Muscle of arm (tissue), 12 donors: Measurements from ENCODE around the gene ZNF488. TPM values are rescaled to one million over a fixed set of nuclear protein-coding genes. Genes with fewer than 3 reads are reported as not detected.

ENCODE experiments used
- DNase-seq: peaks from one replicate; pipeline ENCODE4 v3.0.0-alpha.2; 2013
- polyA plus RNA-seq, 12 donors: library from polyadenylated mRNA; unstranded; fragments of 120-200 nt; gene quantifications; one replicate each; pipeline ENCODE4 v1.2.1, GENCODE V29; 2013; ENCODE audit not compliant: insufficient read length in 12 of 12

The ZNF488 gene
- polyA plus RNA-seq, 12 donors = 2.0 to 5.1 (median 3.8) TPM; not detected in 1

- DNase-seq = no peak
Observed at GRCh38 chr10:47332371-47332770, 51.7 kb downstream of the ZNF488 start.

- no peak for DNase-seq
Observed at GRCh38 chr10:47331954-47332353, 52.1 kb downstream of the ZNF488 start.

- no peak for DNase-seq
Observed at GRCh38 chr10:47331491-47331890, 52.6 kb downstream of the ZNF488 start.

GRCh38 chr10:47330804-47331203, 53.3 kb downstream of the ZNF488 start:
- DNase-seq = no peak

DNA sequence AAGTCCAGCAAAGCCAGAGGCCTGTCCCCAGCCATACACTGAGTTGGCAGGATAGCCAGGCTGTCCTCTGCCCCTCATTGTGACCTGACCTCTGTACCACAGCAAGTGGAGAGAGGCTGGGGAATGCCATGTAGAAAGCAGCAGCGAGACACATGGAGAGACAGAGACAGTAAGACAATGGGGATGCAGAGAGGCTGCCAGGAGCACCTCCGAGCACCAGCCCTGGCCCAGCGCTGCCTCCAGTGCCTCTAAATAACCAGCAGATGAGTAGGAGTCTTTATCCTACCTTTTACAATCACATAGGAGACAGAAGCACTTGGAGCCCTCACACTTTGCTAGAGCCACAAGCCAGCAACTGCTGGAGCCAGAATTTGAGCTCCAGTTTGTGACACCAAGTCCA, 53.7 kb downstream of the ZNF488 start:
- no peak for DNase-seq

DNA sequence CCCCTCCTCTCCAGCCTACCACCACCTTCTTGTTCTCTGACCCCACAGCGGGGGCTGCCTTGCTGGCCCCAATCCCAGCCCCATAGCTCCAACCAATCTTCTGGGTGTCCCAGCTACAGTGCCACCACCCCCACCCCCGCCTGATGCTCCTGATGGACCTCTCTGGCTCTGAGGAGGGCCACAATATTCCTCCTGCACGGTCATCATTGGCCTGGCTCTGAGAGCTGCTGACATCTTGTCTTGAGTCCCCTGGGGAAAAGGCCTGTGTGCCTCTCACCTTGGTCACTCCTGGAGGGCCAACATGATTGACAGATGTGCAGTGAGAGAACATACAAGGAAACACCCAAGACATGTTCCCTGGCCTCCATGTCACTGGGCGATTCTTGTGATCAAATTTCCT, 54.2 kb downstream of the ZNF488 start:
- DNase-seq = no peak

DNA sequence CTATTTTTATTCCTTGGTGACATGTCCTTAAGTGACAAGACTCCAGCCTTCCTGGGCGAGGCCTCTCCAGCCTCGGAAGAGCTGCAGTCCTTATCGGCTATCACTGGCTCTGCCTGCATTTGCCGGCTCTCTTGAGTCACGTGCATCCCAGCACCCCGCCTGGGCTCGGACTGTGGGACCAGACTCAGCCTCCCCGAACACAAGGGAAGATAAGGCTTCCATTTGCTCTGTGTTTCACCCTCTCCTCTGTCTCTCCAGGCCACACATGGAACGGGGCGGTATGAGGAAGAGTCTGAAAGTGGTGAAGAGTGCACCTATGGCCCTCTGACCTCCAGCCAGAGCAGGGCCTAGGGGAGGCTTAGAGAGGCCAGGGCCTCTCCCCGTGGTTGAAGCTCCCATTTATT, 57.2 kb downstream of the ZNF488 start:
- DNase-seq = no peak

- no peak for DNase-seq
Observed at GRCh38 chr10:47326306-47326926, 57.7 kb downstream of the ZNF488 start.

DNA sequence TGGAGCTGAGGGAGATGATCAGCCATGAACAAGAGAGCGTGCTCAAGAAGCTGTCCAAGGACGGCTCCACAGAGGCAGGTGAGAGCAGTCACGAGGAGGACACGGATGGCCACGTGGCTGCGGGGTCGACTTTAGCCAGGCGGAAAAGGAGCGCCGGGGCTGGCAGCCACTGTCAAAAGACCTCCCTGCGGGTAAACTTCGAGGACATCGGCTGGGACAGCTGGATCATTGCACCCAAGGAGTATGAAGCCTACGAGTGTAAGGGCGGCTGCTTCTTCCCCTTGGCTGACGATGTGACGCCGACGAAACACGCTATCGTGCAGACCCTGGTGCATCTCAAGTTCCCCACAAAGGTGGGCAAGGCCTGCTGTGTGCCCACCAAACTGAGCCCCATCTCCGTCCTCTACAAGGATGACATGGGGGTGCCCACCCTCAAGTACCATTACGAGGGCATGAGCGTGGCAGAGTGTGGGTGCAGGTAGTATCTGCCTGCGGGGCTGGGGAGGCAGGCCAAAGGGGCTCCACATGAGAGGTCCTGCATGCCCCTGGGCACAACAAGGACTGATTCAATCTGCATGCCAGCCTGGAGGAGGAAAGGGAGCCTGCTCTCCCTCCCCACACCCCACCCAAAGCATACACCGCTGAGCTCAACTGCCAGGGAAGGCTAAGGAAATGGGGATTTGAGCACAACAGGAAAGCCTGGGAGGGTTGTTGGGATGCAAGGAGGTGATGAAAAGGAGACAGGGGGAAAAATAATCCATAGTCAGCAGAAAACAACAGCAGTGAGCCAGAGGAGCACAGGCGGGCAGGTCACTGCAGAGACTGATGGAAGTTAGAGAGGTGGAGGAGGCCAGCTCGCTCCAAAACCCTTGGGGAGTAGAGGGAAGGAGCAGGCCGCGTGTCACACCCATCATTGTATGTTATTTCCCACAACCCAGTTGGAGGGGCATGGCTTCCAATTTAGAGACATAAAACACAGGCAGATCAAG, 58.5 kb downstream of the ZNF488 start:
- DNase-seq = no peak

DNA sequence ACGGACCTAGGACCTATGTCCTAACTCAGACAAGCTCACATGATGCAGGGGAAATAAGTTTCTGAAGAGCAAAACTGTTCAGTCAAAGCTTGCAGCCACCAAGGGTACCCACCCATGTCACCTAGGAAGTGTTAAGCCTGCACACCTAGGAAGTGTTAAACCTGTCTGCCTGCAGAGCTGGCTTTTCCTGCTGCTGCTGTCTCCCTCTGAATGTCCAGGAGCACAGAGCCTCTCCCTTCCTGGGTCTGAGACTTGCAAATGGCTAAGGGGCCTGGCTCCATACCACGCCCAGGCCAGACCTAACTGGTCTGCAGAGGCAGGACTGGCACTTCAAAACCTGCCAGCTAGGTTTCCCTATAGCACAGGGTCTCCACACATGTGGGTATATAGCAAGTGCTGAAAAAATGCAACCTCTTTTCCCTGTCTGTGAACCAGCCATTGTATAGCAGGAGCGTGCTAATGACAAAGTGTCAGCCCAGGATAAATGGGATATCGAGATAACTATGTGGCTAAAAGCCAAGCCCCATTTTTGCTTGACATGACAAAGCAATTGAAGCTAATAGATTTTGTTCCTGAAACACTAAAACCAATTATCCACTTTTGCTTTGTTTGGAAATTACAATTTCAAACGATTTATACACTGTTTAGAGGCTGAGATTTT, 60.3 kb downstream of the ZNF488 start:
- no peak for DNase-seq

- no peak for DNase-seq
Observed at GRCh38 chr10:47323087-47323486, 61.0 kb downstream of the ZNF488 start.

GRCh38 chr10:47322300-47323061, 61.6 kb downstream of the ZNF488 start, which contains the start of gene GDF2:
Gene GDF2, plus strand, starts transcription at chr10:47322454. Its CDS starts 215 bp downstream, at chr10:47322669.
- no peak for DNase-seq

DNA sequence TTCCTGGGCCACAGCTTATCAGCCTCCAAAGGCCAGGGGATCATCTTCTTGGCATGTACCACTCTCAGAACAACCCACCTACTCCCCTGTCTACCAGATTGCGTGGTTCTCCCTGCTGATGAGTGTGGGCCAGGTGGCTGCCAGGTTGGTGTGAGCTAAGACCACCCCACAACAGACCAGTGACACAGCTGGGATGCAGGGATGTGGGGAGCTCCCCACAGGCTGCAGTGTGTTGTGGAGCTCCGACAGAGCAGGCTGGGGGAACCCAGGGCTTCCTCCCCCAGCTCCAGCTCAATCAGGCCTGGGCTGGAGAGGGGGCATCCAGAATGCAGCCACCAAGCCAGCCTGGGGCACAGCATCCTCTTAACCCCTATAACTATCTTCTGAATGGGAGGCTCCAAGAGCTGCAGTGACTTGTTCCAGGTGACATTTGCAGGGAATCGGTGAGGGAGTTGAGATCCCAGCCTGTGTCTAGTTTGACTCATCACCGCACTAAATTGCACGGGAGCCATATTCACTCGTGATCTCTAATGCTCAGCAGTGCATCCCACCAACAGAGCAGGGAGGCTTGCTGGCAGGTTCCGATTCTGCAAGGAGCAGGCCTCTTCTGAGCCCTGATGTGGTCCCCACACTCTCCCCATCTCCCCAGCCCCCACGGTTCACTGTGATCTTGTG, 62.4 kb downstream of the ZNF488 start:
- DNase-seq = no peak

GRCh38 chr10:47320812-47321211, 63.3 kb downstream of the ZNF488 start:
- no peak for DNase-seq

GRCh38 chr10:47319784-47320183, 64.3 kb downstream of the ZNF488 start:
- no peak for DNase-seq

DNA sequence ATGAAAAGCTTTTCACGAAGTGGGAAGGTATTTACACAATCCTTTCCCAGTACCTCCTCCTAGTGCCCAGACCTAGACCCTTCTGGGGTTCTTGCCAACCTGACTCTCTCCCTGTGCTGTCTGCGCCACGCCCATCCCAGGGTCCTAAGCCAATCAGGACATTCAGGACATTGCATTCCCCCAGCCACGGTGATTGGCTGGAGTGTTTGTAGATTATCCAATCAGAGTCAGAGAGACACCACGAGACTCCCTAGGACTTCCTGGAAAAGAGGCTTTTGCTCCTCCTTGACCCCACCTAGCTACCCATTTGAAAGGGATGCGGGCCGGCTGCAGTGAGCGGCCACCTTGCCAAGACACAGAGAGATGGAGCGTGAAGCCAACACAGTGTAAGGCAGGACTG, 65.4 kb downstream of the ZNF488 start:
- DNase-seq = no peak

GRCh38 chr10:47317251-47317650, 66.8 kb downstream of the ZNF488 start:
- DNase-seq = no peak

- no peak for DNase-seq
Observed at GRCh38 chr10:47316131-47316530, 68.0 kb downstream of the ZNF488 start.
